Heart left ventricle (tissue), 16 donors: Measurements from ENCODE around the gene ZNF735. TPM values are rescaled to one million over a fixed set of nuclear protein-coding genes. Genes with fewer than 3 reads are reported as not detected.
A peak's percentile ranks its signal among the peaks of the same experiment; 100 is the strongest.

Source experiments
- ATAC-seq, 4 donors: fragments of 200-7000 bp; cut with Tn5 transposase; one replicate each; pipeline ENCODE4 v1.9.1; 2020 to 2022; ENCODE audit warnings: moderate library complexity in 4 of 4, mild to moderate bottlenecking in 3 of 4, moderate number of reproducible peaks in 1 of 4
- DNase-seq, 5 donors: peaks; one replicate each; pipeline ENCODE4 v3.0.0-alpha.2; 2020
- H3K27ac ChIP-seq, 12 donors: fragments of 200-600 bp; sonication (generic) in 4 of 12; one replicate each; pipeline versions ENCODE4 v1.5.0 to v1.8.0; 2016 to 2022; ENCODE audit warnings: mild to moderate bottlenecking in 2 of 12
- H3K27me3 ChIP-seq, 9 donors: fragments of 200-600 bp; sonication (generic) in 2 of 9; one replicate each; pipeline versions ENCODE4 v1.5.1 to v1.8.0; 2016 to 2022; ENCODE audit warnings: mild to moderate bottlenecking in 3 of 9
- H3K36me3 ChIP-seq, 9 donors: fragments of 200-600 bp; sonication (generic) in 2 of 9; one replicate each; pipeline versions ENCODE4 v1.5.0 to v1.8.0; 2018 to 2022; ENCODE audit warnings: mild to moderate bottlenecking in 2 of 9
- H3K4me1 ChIP-seq, 12 donors: fragments of 200-600 bp; sonication (generic) in 4 of 12; one replicate each; pipeline versions ENCODE4 v1.5.0 to v1.8.0; 2016 to 2022; ENCODE audit warnings: mild to moderate bottlenecking in 3 of 12
- H3K4me3 ChIP-seq, 12 donors: fragments of 200-600 bp; sonication (generic) in 4 of 12; one replicate each; pipeline versions ENCODE4 v1.5.0 to v1.8.0; 2017 to 2022; ENCODE audit warnings: mild to moderate bottlenecking in 9 of 12, moderate library complexity in 4 of 12
- H3K9me3 ChIP-seq, 12 donors: fragments of 200-600 bp; sonication (generic) in 4 of 12; one replicate each; pipeline versions ENCODE4 v1.5.0 to v1.8.0; 2016 to 2022; ENCODE audit warnings: mild to moderate bottlenecking in 1 of 12
- CTCF ChIP-seq, 12 donors: fragments of 200-600 bp; sonication (generic) in 4 of 12; IDR thresholded peaks; one replicate each; pipeline versions ENCODE4 v1.5.0 to v1.8.0; 2018 to 2022; ENCODE audit warnings: antibody characterized with exemption in 12 of 12, mild to moderate bottlenecking in 5 of 12
- POLR2A ChIP-seq, 2 donors: fragments of 450-650 bp; IDR thresholded peaks; one replicate each; pipeline ENCODE4 v1.6.1; 2017; ENCODE audit warnings: antibody characterized with exemption in 2 of 2, mild to moderate bottlenecking in 2 of 2, moderate library complexity in 2 of 2
- WGBS, 4 donors: extraction: QIAGEN DNeasy Blood & Tissue Kit in 2 of 4; methylation state at CpG; one replicate each; pipeline versions ENCODE4 v1.1.5 to v1.1.7; 2013 to 2018; 5-methylcytosine and 5-hydroxymethylcytosine counted together
- intact Hi-C, 10 donors: fragments of 100-400 bp; cut with DNase I; formaldehyde crosslinking; loops; one replicate each; pipeline versions ENCODE4 v1.11.1 to v1.14.2; 2022
- polyA plus RNA-seq, 2 donors: library from polyadenylated mRNA; stranded (reverse); fragments of 200-250 nt; gene quantifications; one replicate each; pipeline ENCODE4 v1.2.3, GENCODE V29; 2013
- total RNA-seq, 9 donors: library from RNA; depleted of rRNA in 2 of 9; stranded (reverse); fragments of >200 nt in 2 of 9; fragmentation: NEBNext Ultra II Directional in 3 of 9; extraction: Animal tissue kit (Norgen Biotek cat#: 25700) in 3 of 9; gene quantifications; one replicate each; pipeline versions ENCODE4 v1.1.0 to v1.2.4, GENCODE V29; 2016 to 2023
- donor health status: ischemic (EF 13 %, LVEDD 7.1; RV severe dilation, severe dysfunction).
- donor health status: healthy with polysubstance abuse.
- donor health status: DM: no; HTN: yes; CAD: no.
- donor health status: DM: no; HTN: no; CAD: no.
- donor health status: ischemic (EF 25% LVEDD 6.9; RV normal size, moderate dysfunction).
- donor health status: ischemic (EF 25% LVEDD 5.7; RV mildly dilated, moderate dysfunction).
- donor health status: healthy.
- donor health status: DM: yes; HTN: yes; CAD: no.
- donor health status: ischemic (EF 35%, LVEDD 5.7; RV mildly dilated, moderate dysfunction).
- donor health status: nonischemic (EF 11% LVEDD 7.7; RV severe dilation, severe dysfunction).
- donor health status: DM: yes; HTN: yes; CAD: no.
- donor health status: PGD.
- donor health status: ischemic (EF 29% LVEDD 5.4; RV normal size, mild dysfunction).
- donor health status: nonischemic (EF 23%, LVEDD 6.1; RV moderate dilation, normal function).

ZNF735 gene
- total and polyA plus RNA-seq, 11 donors = not detected

GRCh38 chr7:64183827-64184372, 23.1 kb upstream of the ZNF735 start:
- H3K27ac ChIP-seq = no peak overlapping the region
- peak in 1 of 4 donors; percentile 18 for ATAC-seq
- TF ChIP-seq CTCF (IDR thresholded peaks at IDR 0.05) (no peak), POLR2A (IDR thresholded peaks at IDR 0.05) (no peak)
- WGBS, 4 donors = 70 to 96% (median 94%) methylated on average over 2 to 13 of the region's 13 CpGs
- H3K4me1 ChIP-seq = peaks cover 0 to 8% (median 0%) of the 10 kb centered on the region in 12 donors
- peaks cover 0 to 37% (median 17%) of the 10 kb centered on the region in 9 donors for H3K27me3 ChIP-seq
- H3K4me3 ChIP-seq = no peak overlapping the region
- no peaks in the 10 kb centered on the region for H3K36me3 ChIP-seq
- intact Hi-C loops = loop anchor here in 9 of 10 donors (1.0 to 5.0 kb wide), 5 partner anchors 433 to 437 kb away; no protein-coding TSS in a partner anchor
- no peak for DNase-seq
- H3K9me3 ChIP-seq = peaks cover 0 to 17% (median 2%) of the 10 kb centered on the region in 12 donors

GRCh38 chr7:64184376-64184775, 22.6 kb upstream of the ZNF735 start:
- DNase-seq (no peak), ATAC-seq (peak in 2 of 4 donors; percentile 11 to 27)
- no peak overlapping the region for H3K27ac ChIP-seq
- peaks cover 0 to 8% (median 0%) of the 10 kb centered on the region in 12 donors for H3K4me1 ChIP-seq
- no peak for TF ChIP-seq POLR2A (IDR thresholded peaks at IDR 0.05)
- TF ChIP-seq CTCF (IDR thresholded peaks at IDR 0.05) = no peak
- no peak overlapping the region for H3K4me3 ChIP-seq
- H3K27me3 ChIP-seq = peaks cover 0 to 37% (median 17%) of the 10 kb centered on the region in 9 donors
- no peaks in the 10 kb centered on the region for H3K36me3 ChIP-seq
- 87 to 88% (median 88%) methylated on average over 10 to 12 of the region's 12 CpGs for WGBS, 4 donors
- intact Hi-C loops = loop anchor here in 2 of 10 donors (5.0 kb wide), 1 partner anchor 433 kb away; no protein-coding TSS in a partner anchor
- peaks cover 0 to 17% (median 2%) of the 10 kb centered on the region in 12 donors for H3K9me3 ChIP-seq

- peaks cover 0 to 12% (median 6%) of the 10 kb centered on the region in 9 donors for H3K27me3 ChIP-seq
- no peak for ATAC-seq
- H3K9me3 ChIP-seq = peaks cover 0 to 14% (median 4%) of the 10 kb centered on the region in 12 donors
- WGBS, 4 donors = 39 to 60% (median 50%) methylated on average over 3 of the region's 3 CpGs
- H3K36me3 ChIP-seq = no peaks in the 10 kb centered on the region
- H3K4me1 ChIP-seq = peaks cover 0 to 6% (median 0%) of the 10 kb centered on the region in 12 donors
- H3K27ac ChIP-seq = no peak overlapping the region
- no peak for TF ChIP-seq POLR2A (IDR thresholded peaks at IDR 0.05)
- no peak for TF ChIP-seq CTCF (IDR thresholded peaks at IDR 0.05)
- DNase-seq = no peak
- H3K4me3 ChIP-seq = no peak overlapping the region
- intact Hi-C loops = loop anchor here in 1 of 10 donors (5.0 kb wide), 1 partner anchor 430 kb away; no protein-coding TSS in a partner anchor
Measured at GRCh38 chr7:64187408-64187807, 19.6 kb upstream of the ZNF735 start.

GRCh38 chr7:64192148-64192704, 14.8 kb upstream of the ZNF735 start:
- no peak for ATAC-seq
- no peaks in the 10 kb centered on the region for H3K36me3 ChIP-seq
- H3K27me3 ChIP-seq = no peaks in the 10 kb centered on the region
- H3K27ac ChIP-seq = no peak overlapping the region
- DNase-seq = no peak
- no peak overlapping the region for H3K4me3 ChIP-seq
- TF ChIP-seq POLR2A (IDR thresholded peaks at IDR 0.05) (no peak), CTCF (IDR thresholded peaks at IDR 0.05) (no peak)
- 89 to 96% (median 91%) methylated on average over 19 to 24 of the region's 24 CpGs for WGBS, 4 donors
- H3K4me1 ChIP-seq = no peaks in the 10 kb centered on the region
- intact Hi-C loops = no loop called here
- peaks cover 0 to 18% (median 2%) of the 10 kb centered on the region in 12 donors for H3K9me3 ChIP-seq
